Small intestine (tissue), 16 donors: ENCODE results near the gene PAOX. TPM values are rescaled to one million over a fixed set of nuclear protein-coding genes. Genes with fewer than 3 reads are reported as not detected.
A peak's percentile ranks its signal among the peaks of the same experiment; 100 is the strongest.

Experiments used
- DNase-seq, 2 donors: peaks; one replicate each; pipeline versions ENCODE4 v3.0.0 to v3.0.0-alpha.2; 2013
- FAIRE-seq: peaks from 2 replicates; lab custom pipeline; 2012; peaks lifted over from hg19 to GRCh38; lab: Jason Lieb, UNC
- H3K27ac ChIP-seq, 3 donors: one replicate each; pipeline ENCODE4 v1.5.1; 2013; ENCODE audit warnings: low read length in 2 of 3, mild to moderate bottlenecking in 2 of 3, control low read depth in 1 of 3, inconsistent platforms in 1 of 3, low read depth in 1 of 3, moderate library complexity in 1 of 3
- H3K27me3 ChIP-seq, 3 donors: one replicate each; pipeline ENCODE4 v1.6.1; 2013; ENCODE audit warnings: low read length in 3 of 3, inconsistent platforms in 1 of 3; ENCODE audit not compliant: control insufficient read depth in 3 of 3, insufficient read depth in 3 of 3
- H3K36me3 ChIP-seq, 3 donors: one replicate each; pipeline ENCODE4 v1.6.1; 2013; ENCODE audit warnings: low read length in 3 of 3, inconsistent platforms in 1 of 3, low read depth in 1 of 3, mild to moderate bottlenecking in 1 of 3, moderate library complexity in 1 of 3; ENCODE audit not compliant: control insufficient read depth in 3 of 3, insufficient read depth in 2 of 3
- H3K4me1 ChIP-seq, 3 donors: one replicate each; pipeline ENCODE4 v1.6.1; 2013; ENCODE audit warnings: low read length in 2 of 3, inconsistent platforms in 1 of 3, low read depth in 1 of 3, mild to moderate bottlenecking in 1 of 3, moderate library complexity in 1 of 3; ENCODE audit not compliant: control insufficient read depth in 3 of 3, insufficient read depth in 2 of 3
- H3K4me3 ChIP-seq, 3 donors: one replicate each; pipeline ENCODE4 v1.5.1; 2013; ENCODE audit warnings: low read length in 3 of 3, control low read depth in 1 of 3, inconsistent platforms in 1 of 3, low read depth in 1 of 3, mild to moderate bottlenecking in 1 of 3, moderate library complexity in 1 of 3
- H3K9me3 ChIP-seq, 2 donors: one replicate each; pipeline ENCODE4 v1.6.1; 2013; ENCODE audit warnings: low read depth in 1 of 2, low read length in 1 of 2; ENCODE audit not compliant: control insufficient read depth in 2 of 2, insufficient read depth in 1 of 2
- WGBS, 3 donors: extraction: QIAGEN DNeasy Blood & Tissue Kit; methylation state at CpG; one replicate each; pipeline ENCODE4 v1.1.7; 2013; 5-methylcytosine and 5-hydroxymethylcytosine counted together
- long read RNA-seq, 10 donors: transcript quantifications; one replicate each; lab custom pipeline, GENCODE V29; 2026
- polyA plus RNA-seq, 4 donors: library from polyadenylated mRNA; stranded (reverse) in 3 of 4; unstranded in 1 of 4; fragments of 200-250 nt in 3 of 4; fragments of 120-200 nt in 1 of 4; gene quantifications; one replicate each; pipeline versions ENCODE4 v1.2.1 to v1.2.3, GENCODE V29; 2013
- donor health status: healthy with polysubstance abuse.
- donor health status: control.
- donor health status: control.
- donor health status: Bipolar disorder and iron deficiency.
- donor health status: healthy.

PAOX gene
- 10 to 100 TPM in 3 of 4 donors, 1 to 10 TPM in 1; 7.9 to 40.8 (median 11.4) TPM for polyA plus RNA-seq
- long read RNA-seq, donor 1, transcript PAOX-201 (7 exons, 1,858 nt) = major isoform, 6 of 6 reads
- long read RNA-seq, donor 1, partial matches to known transcripts = 0 of 6 reads
- long read RNA-seq, donor 1, other reads (novel, unspliced or antisense) = 0 of 6 reads
- long read RNA-seq, donor 2, partial matches to known transcripts = 0 of 1 reads
- long read RNA-seq, donor 2, other reads (novel, unspliced or antisense) = 0 of 1 reads
- long read RNA-seq, donor 3, partial matches to known transcripts = 0 of 1 reads
- long read RNA-seq, donor 3, other reads (novel, unspliced or antisense) = 0 of 1 reads
- long read RNA-seq, donor 4 = 0 reads
- long read RNA-seq, donor 5, partial matches to known transcripts = 0 of 2 reads
- long read RNA-seq, donor 5, other reads (novel, unspliced or antisense) = 0 of 2 reads
- long read RNA-seq, donor 6, partial matches to known transcripts = 0 of 1 reads
- long read RNA-seq, donor 6, other reads (novel, unspliced or antisense) = 0 of 1 reads
- long read RNA-seq, donor 7 = 0 reads
- long read RNA-seq, donor 8 = 0 reads
- long read RNA-seq, donor 9, partial matches to known transcripts = 0 of 1 reads
- long read RNA-seq, donor 9, other reads (novel, unspliced or antisense) = 0 of 1 reads
- long read RNA-seq, donor 10, partial matches to known transcripts = 9 of 11 reads
- long read RNA-seq, donor 10, other reads (novel, unspliced or antisense) = 0 of 11 reads

GRCh38 chr10:133379152-133379800, at the start of gene PAOX:
PAOX (plus strand) TSS chr10:133379262; CDS start chr10:133379317, 55 bp downstream.
- Histone ChIP-seq H3K27ac (peak within 1 kb of the TSS; percentile 89 to 100 (median 92)), H3K36me3 (peaks cover 0 to 15% (median 2%) of the 10 kb centered on the region in 3 donors), H3K4me1 (peaks cover 0 to 13% (median 4%) of the 10 kb centered on the region in 3 donors), H3K27me3 (no peaks in the 10 kb centered on the region), H3K4me3 (peak within 1 kb of the TSS; percentile 50 to 81 (median 62)), H3K9me3 (no peaks in the 10 kb centered on the region)
- FAIRE-seq (no peak), DNase-seq (peak; percentile 56 to 80)
- 1 to 4% (median 2%) methylated on average over 22 to 68 of the region's 78 CpGs for whole genome bisulfite sequencing, 3 donors

- H3K4me3 ChIP-seq = peak overlapping the region in 1 of 3 donors; percentile 9
- WGBS, 3 donors = 8 to 10% (median 10%) methylated on average over 34 to 37 of the region's 37 CpGs
- FAIRE-seq = no peak
These were observed 49.4 kb upstream of the PAOX start for GRCh38 chr10:133329491-133330202.

GRCh38 chr10:133332936-133333699, 45.9 kb upstream of the PAOX start:
- peaks cover 9 to 76% (median 36%) of the 10 kb centered on the region in 3 donors for H3K27me3 ChIP-seq
- no peak overlapping the region for H3K4me3 ChIP-seq
- FAIRE-seq (no peak), DNase-seq (no peak)
- no peak overlapping the region for H3K27ac ChIP-seq
- no peaks in the 10 kb centered on the region for H3K9me3 ChIP-seq
- 79 to 82% (median 80%) methylated on average over 30 of the region's 30 CpGs for WGBS, 3 donors
- peaks cover 0 to 9% (median 0%) of the 10 kb centered on the region in 3 donors for H3K4me1 ChIP-seq
- no peaks in the 10 kb centered on the region for H3K36me3 ChIP-seq

More at GRCh38 chr10:133329491-133330202, 49.4 kb upstream of the PAOX start:
- H3K27me3 ChIP-seq = peaks cover 3 to 76% (median 41%) of the 10 kb centered on the region in 3 donors
- peaks cover 0 to 13% (median 2%) of the 10 kb centered on the region in 3 donors for H3K4me1 ChIP-seq
- peaks cover 0 to 2% of the 10 kb centered on the region in 2 donors for H3K9me3 ChIP-seq
- no peak overlapping the region for H3K27ac ChIP-seq
- H3K36me3 ChIP-seq = no peaks in the 10 kb centered on the region
- peak; percentile 83 to 91 for DNase-seq

- H3K27ac ChIP-seq = no peak overlapping the region
- 15 to 22% (median 19%) methylated on average over 36 to 51 of the region's 51 CpGs for WGBS, 3 donors
- no peaks in the 10 kb centered on the region for H3K36me3 ChIP-seq
- peaks cover 0 to 9% (median 0%) of the 10 kb centered on the region in 3 donors for H3K4me1 ChIP-seq
- FAIRE-seq = no peak
- DNase-seq = peak in 1 of 2 donors; percentile 37
- peaks cover 9 to 69% (median 30%) of the 10 kb centered on the region in 3 donors for H3K27me3 ChIP-seq
- peak overlapping the region in 1 of 3 donors; percentile 60 for H3K4me3 ChIP-seq
- H3K9me3 ChIP-seq = no peaks in the 10 kb centered on the region
These were observed 44.4 kb upstream of the PAOX start for GRCh38 chr10:133334503-133335245.

- Histone ChIP-seq H3K4me3 (peak overlapping the region; percentile 5 to 60 (median 22)), H3K27ac (no peak overlapping the region), H3K36me3 (no peaks in the 10 kb centered on the region), H3K27me3 (peaks cover 9 to 65% (median 30%) of the 10 kb centered on the region in 3 donors), H3K4me1 (peaks cover 0 to 7% (median 0%) of the 10 kb centered on the region in 3 donors), H3K9me3 (no peaks in the 10 kb centered on the region)
- FAIRE-seq (no peak), DNase-seq (peak; percentile 42 to 69)
- 1 to 2% (median 1%) methylated on average over 50 to 75 of the region's 75 CpGs for WGBS, 3 donors
These were observed 43.6 kb upstream of the PAOX start for GRCh38 chr10:133335246-133336117.

- Histone ChIP-seq H3K4me3 (peak overlapping the region in 1 of 3 donors; percentile 60), H3K27ac (no peak overlapping the region), H3K9me3 (no peaks in the 10 kb centered on the region), H3K27me3 (peaks cover 9 to 62% (median 30%) of the 10 kb centered on the region in 3 donors), H3K4me1 (peaks cover 0 to 7% (median 0%) of the 10 kb centered on the region in 3 donors), H3K36me3 (no peaks in the 10 kb centered on the region)
- 1 to 5% (median 2%) methylated on average over 27 to 41 of the region's 41 CpGs for whole genome bisulfite sequencing, 3 donors
- FAIRE-seq (no peak), DNase-seq (no peak)
These were observed 42.9 kb upstream of the PAOX start for GRCh38 chr10:133336118-133336576.
